Kidney epithelial cell (primary cell): ENCODE data around the gene APLN. TPM values are rescaled to one million over a fixed set of nuclear protein-coding genes. Genes with fewer than 3 reads are reported as not detected.

ENCODE experiments used
- DNase-seq: peaks from one replicate; pipeline ENCODE4 v3.0.0-alpha.2; 2010; ENCODE audit warnings: low read depth
- H3K27me3 ChIP-seq: 2 replicates; pipeline ENCODE4 v1.6.0; 2011; ENCODE audit warnings: low read length; ENCODE audit not compliant: control insufficient read depth, insufficient read depth
- H3K36me3 ChIP-seq: 2 replicates; pipeline ENCODE4 v1.5.1; 2011; ENCODE audit warnings: low read length; ENCODE audit not compliant: control insufficient read depth, insufficient read depth
- H3K4me3 ChIP-seq: 2 replicates; pipeline ENCODE4 v1.5.1; 2011; ENCODE audit warnings: low read depth, mild to moderate bottlenecking, control low read depth, low read length
- total RNA-seq: library from RNA; depleted of rRNA; stranded (reverse); fragments of >200 nt; gene quantifications from 2 replicates; pipeline ENCODE4 v1.2.3, GENCODE V29; 2015
- TF ChIP-seq, protein P1 (sequence below): IDR thresholded peaks from 2 replicates; pipeline ENCODE4 v1.5.1; 2011; ENCODE audit warnings: mild to moderate bottlenecking, moderate library complexity, low read length, control low read depth, inconsistent platforms; ENCODE audit not compliant: insufficient read depth, poor library complexity, severe bottlenecking

The APLN gene
- total RNA-seq, 1 donor from 2014 or later: 0.17 TPM

DNA sequence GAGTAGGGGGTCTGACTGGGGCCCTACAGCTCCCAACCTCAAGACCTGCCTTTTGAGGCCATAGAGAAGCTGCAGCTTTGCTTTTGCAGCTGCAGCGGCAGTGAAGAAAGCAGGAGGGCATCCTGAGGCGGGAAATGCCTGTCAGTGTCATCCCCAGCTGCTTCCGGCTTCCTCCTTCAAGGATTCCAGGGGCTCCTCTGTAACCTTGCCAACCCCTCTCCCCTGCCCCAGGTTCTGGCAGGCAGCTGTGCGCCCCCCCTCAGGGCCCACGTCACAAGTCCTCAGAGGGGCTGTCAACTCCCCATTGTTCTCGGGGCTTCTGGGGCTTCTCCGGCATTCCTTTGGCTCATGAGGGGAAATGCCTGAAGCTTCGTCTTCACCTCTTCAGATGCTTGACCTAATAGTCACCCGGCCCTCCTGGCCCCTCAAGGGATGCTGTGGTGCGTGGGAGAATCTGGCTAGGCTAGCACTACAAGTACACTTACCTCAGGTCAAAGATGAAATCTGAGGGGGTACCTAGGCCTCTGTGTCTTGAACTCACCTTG, 31.9 kb downstream of the APLN start:
- Histone ChIP-seq H3K4me3 (no peak overlapping the region), H3K27me3 (no peaks in the 10 kb centered on the region), H3K36me3 (no peaks in the 10 kb centered on the region)
- no peak for DNase-seq
- TF ChIP-seq, protein P1, sequence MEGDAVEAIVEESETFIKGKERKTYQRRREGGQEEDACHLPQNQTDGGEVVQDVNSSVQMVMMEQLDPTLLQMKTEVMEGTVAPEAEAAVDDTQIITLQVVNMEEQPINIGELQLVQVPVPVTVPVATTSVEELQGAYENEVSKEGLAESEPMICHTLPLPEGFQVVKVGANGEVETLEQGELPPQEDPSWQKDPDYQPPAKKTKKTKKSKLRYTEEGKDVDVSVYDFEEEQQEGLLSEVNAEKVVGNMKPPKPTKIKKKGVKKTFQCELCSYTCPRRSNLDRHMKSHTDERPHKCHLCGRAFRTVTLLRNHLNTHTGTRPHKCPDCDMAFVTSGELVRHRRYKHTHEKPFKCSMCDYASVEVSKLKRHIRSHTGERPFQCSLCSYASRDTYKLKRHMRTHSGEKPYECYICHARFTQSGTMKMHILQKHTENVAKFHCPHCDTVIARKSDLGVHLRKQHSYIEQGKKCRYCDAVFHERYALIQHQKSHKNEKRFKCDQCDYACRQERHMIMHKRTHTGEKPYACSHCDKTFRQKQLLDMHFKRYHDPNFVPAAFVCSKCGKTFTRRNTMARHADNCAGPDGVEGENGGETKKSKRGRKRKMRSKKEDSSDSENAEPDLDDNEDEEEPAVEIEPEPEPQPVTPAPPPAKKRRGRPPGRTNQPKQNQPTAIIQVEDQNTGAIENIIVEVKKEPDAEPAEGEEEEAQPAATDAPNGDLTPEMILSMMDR: no peak

DNA sequence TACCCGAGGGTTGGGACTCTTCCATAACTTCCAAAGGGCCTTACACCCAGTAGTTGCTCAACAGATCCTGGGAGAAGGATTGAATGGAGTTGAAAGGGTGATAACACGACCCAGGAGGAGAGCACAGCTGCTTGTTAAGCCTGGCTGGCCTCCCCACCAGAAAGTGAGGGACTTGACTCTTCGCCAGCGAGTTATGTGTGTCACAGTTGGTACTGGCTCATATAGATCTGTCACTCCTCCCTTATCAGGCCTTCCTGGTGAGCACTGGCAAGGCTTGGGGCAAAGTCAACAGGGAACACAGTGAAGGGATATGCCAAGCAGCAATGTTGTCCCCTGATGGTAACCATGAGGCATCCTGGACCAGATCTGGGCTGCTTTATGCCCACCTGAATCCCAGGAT, 35.8 kb downstream of the APLN start:
- H3K27me3 ChIP-seq: no peaks in the 10 kb centered on the region
- TF ChIP-seq, protein P1: no peak

DNA sequence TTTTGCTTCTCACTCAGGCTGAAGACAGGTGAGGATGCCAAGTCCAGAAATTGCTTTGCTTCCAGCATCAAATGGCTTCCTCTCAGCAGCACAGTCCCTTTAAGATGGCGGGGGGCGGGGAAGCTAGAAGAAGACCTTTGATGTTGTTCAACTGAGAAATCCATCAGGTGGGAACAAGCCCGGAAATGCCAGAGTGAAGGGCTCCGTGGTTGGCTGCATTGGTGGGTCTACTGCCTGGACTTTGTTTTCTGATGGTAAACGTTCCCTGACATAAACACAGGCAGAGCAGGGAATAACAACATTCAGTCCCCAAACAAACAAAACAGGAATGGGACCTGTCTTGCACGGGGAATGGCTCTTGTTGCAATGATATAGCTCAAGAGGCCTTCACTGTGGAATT, 37.3 kb downstream of the APLN start:
- no peaks in the 10 kb centered on the region for H3K36me3 ChIP-seq
- no peak overlapping the region for H3K4me3 ChIP-seq
- no peak for DNase-seq
- no peaks in the 10 kb centered on the region for H3K27me3 ChIP-seq
- TF ChIP-seq, protein P1: no peak

More for the DNA sequence above, 35.8 kb downstream of the APLN start:
- DNase-seq: no peak
- no peak overlapping the region for H3K4me3 ChIP-seq
- no peaks in the 10 kb centered on the region for H3K36me3 ChIP-seq

DNA sequence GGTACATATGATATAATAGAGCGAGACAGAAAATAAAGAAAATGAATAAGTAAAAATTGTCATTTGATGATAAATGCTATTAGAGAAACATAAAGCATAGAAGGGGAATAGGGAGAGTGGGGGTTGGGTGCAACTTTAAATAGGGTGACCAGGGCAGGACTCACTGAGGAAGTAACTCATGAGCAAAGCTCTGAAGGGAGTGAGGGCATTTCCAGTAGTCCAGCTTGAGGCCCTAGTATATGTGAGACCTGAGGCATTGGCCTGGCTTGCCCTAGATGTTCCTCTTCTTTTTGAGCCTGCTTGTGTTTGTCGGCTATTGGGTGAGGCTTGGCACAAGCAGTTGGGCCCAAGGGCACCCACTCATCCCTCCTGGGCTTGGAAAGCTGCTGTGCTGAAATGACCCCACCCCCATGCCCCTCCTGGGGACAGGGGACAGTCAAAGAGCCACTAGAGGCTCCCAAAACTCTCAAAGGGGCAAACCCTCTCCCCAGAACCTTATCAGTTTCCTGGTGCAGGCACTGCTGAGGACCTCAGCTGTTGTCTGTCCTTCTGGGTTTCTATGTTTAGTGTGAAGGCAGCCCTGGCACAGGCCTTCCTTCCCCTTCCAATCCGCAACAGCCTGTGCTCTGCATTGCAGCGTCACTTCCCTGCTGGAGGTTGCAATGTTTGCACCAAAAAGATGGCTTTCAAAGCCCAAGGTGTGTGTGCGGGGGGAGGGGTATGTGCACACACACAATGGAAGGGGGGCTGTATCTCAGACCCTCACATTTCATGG, 40.1 kb downstream of the APLN start:
- H3K27me3 ChIP-seq: no peaks in the 10 kb centered on the region
- H3K4me3 ChIP-seq: no peak overlapping the region
- TF ChIP-seq, protein P1: no peak
- no peaks in the 10 kb centered on the region for H3K36me3 ChIP-seq
- DNase-seq: no peak

DNA sequence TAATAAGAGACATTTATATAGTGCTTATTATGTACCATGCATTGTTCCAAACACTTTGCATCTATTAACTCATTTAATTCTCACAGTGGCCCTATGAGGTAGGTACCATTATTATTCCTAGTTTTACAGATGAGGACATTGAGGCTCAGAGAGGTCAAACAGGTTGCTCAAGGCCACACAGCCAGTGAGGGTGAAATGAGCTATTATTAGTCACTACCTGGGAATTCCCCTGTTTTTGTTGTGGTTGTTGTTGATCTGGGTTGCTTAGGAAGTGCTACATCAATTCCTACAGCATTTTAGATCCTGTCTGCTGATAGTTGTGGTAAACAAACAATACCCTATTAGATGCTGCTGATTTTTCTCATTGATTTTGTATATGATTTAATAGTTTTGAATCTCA, 41.2 kb downstream of the APLN start:
- H3K36me3 ChIP-seq: no peaks in the 10 kb centered on the region
- DNase-seq: no peak
- TF ChIP-seq, protein P1: no peak
- no peak overlapping the region for H3K4me3 ChIP-seq
- H3K27me3 ChIP-seq: no peaks in the 10 kb centered on the region
